ENCODE data around the gene USH2A.

USH2A gene

GRCh38 chr1:215673943-215674342, 749.3 kb downstream of the USH2A start:
- no peak for DNase-seq

GRCh38 chr1:215672482-215672881, 750.8 kb downstream of the USH2A start:
- DNase-seq: no peak

GRCh38 chr1:215669806-215670491, 753.3 kb downstream of the USH2A start:
- DNase-seq: no peak

- no peak for DNase-seq
These were observed 755.5 kb downstream of the USH2A start for GRCh38 chr1:215667761-215668160.

- peak; percentile 18 for DNase-seq
These were observed 758.0 kb downstream of the USH2A start for GRCh38 chr1:215665215-215665614.

- no peak for DNase-seq
These were observed 762.2 kb downstream of the USH2A start for GRCh38 chr1:215661033-215661432.

GRCh38 chr1:215660259-215660658, 763.0 kb downstream of the USH2A start:
- DNase-seq: no peak

- no peak for DNase-seq
These were observed 766.2 kb downstream of the USH2A start for GRCh38 chr1:215657047-215657446.

- no peak for DNase-seq
These were observed 770.9 kb downstream of the USH2A start for GRCh38 chr1:215652371-215652770.

- DNase-seq: no peak
These were observed 771.4 kb downstream of the USH2A start for GRCh38 chr1:215651867-215652266.

- no peak for DNase-seq
These were observed 772.6 kb downstream of the USH2A start for GRCh38 chr1:215650446-215651149.

- no peak for DNase-seq
These were observed 774.3 kb downstream of the USH2A start for GRCh38 chr1:215648957-215649356.

GRCh38 chr1:215647738-215648137, 775.5 kb downstream of the USH2A start:
- DNase-seq: no peak

GRCh38 chr1:215645861-215646260, 777.4 kb downstream of the USH2A start:
- DNase-seq: no peak

GRCh38 chr1:215645182-215645581, 778.1 kb downstream of the USH2A start:
- no peak for DNase-seq

GRCh38 chr1:215643592-215644321, 779.5 kb downstream of the USH2A start:
- DNase-seq: no peak

- no peak for DNase-seq
These were observed 782.7 kb downstream of the USH2A start for GRCh38 chr1:215640429-215641148.

- DNase-seq: no peak
These were observed 786.1 kb downstream of the USH2A start for GRCh38 chr1:215637041-215637573.

GRCh38 chr1:215636258-215636965, 786.8 kb downstream of the USH2A start:
- DNase-seq: no peak

- DNase-seq: no peak
These were observed 787.4 kb downstream of the USH2A start for GRCh38 chr1:215635827-215636226.

- DNase-seq: no peak
These were observed 791.8 kb downstream of the USH2A start for GRCh38 chr1:215631489-215631888.

- no peak for DNase-seq
These were observed 792.2 kb downstream of the USH2A start for GRCh38 chr1:215631040-215631439.

Data from NK-92 treated with Interleukin-12 subunit alpha and Interleukin-12 subunit beta, amount 100 ng/mL, for 24 hours (cell line).